ENCODE data around the gene NKD2.

Gene NKD2

DNA sequence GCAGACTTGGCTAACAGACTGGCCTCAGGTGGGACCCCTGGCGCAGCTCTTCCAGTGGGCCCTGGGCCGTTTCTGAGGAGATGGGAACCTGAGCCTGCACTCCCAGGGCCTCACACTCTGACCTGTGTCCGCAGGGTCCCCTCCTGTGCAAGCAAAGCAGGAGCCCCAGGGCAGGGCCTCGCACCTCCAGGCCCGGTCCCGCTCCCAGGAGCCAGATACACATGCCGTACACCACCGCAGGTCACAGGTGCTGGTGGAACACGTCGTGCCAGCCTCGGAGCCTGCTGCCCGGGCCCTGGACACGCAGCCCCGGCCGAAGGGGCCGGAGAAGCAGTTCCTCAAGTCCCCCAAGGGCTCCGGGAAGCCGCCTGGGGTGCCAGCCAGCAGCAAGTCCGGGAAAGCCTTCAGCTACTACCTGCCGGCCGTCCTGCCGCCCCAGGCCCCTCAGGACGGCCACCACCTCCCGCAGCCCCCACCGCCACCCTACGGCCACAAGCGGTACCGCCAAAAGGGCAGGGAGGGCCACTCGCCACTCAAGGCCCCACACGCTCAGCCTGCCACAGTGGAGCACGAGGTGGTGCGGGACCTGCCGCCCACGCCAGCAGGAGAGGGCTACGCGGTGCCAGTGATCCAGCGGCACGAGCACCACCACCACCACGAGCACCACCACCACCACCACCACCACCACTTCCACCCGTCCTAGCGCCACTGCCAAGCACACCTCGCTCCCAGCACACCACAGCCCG is 29.2 kb downstream of the NKD2 start:
- FAIRE-seq (no peak), DNase-seq (ENCODE audit: extremely low spot score, insufficient read length, low read depth) (no peak)

- FAIRE-seq (no peak), DNase-seq (ENCODE audit: extremely low spot score, insufficient read length, low read depth) (no peak)
These were observed 30.0 kb downstream of the NKD2 start for GRCh38 chr5:1038417-1039209.

DNA sequence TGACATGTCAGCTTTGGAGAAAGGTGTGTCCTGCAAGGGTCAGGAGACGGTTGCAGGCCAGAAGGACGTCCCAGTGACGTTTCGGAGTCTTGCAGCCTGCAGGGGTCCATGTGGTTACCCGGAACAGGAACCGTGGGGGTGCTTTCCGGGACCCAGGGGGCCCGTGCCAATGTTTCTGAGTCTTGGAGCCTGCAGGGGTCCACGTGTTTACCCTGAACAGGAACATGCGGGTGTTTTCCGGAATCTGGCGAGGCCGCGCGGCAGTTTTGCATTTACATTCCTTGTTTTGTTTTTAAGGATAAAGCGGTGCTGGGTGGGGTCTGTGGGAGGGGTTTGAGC is 30.6 kb downstream of the NKD2 start:
- DNase-seq (ENCODE audit: extremely low spot score, insufficient read length, low read depth), result no peak
- FAIRE-seq, result no peak

DNA sequence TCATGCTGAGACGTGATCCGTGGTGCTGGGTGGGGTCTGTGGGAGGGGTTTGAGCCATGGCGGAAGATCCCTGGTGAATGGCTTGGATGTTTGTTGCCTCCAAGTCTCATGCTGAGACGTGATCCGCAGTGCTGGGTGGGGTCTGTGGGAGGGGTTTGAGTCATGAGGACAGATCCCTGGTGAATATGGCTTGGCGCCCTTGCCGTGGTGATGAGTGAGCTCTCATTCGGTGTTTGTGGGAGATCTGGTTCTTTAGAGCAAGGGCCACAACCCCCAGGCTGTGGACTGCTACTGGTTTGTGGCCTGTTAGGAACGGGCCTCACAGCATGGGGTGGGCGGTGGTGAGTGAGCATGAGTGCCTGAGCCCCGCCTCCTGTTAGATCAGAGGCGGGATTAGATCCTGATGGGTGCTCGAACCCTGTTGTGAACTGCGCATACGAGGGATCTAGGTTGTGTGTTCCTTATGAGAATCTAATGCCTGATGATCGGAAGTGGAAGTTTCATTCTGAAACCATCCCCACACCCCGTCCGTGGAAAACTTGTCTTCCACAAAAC is 31.2 kb downstream of the NKD2 start:
- DNase-seq (ENCODE audit: extremely low spot score, insufficient read length, low read depth) (no peak), FAIRE-seq (no peak)

GRCh38 chr5:1040571-1040970 is 32.0 kb downstream of the NKD2 start:
- FAIRE-seq (no peak), DNase-seq (ENCODE audit: extremely low spot score, insufficient read length, low read depth) (no peak)

DNA sequence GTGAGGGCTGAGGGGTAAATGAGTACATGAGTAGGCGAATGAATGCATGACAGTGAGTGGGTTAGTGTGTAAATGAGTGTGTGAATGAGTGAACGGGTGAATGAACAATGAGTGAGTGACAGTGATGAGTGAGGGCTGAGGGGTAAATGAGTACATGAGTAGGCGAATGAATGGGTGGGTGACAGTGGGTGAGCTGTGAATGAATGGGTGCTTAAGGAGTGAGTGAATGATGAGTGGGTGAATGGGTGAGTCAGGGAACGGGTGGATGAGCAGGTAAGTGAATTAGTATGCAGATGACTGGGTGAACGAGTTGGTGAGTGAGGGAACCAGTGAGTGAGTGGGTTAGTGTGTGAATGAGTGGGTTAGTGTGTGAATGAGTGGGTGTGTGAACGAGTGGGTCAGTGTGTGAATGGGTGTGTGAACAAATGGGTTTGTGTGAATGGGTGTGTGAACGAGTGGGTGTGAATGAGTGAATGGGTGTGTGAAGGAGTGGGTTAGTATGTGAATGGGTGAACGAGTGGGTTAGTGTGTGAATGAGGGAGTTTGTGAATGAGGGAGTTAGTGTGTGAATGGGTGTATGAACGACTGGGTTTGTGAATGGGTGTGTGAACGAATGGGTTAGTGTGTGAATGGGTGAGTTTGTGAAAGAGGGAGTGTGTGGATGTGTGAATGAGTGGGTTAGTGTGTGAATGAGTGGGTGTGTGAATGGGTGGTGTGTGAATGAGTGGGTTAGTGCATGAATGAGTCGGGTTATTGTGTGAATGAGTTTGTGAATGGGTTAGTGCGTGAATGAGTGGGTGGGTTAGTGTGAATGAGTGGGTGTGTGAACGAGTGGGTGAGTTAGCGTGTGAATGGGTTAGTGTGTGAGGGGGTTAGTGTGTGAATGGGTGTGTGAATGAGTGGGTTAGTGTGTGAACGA is 32.9 kb downstream of the NKD2 start:
- DNase-seq (ENCODE audit: extremely low spot score, insufficient read length, low read depth) (no peak), FAIRE-seq (no peak)

DNA sequence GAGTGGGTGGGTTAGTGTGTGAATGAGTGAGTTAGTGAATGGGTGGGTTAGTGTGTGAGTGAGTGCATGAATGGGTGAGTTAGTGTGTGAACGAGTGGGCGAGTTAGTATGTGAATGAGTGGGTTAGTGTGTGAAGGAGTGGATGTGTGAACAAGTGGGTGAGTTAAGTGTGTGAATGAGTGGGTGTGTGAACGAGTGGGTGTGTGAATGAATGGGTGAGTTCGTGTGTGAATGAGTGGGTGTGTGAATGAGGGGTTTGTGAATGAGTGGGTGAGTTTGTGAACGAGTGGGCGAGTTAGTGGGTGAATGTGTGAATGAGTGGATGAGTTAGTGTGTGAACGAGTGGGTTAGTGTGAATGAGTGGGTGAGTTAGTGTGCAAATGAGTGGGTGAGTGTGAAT is 34.0 kb downstream of the NKD2 start:
- FAIRE-seq, result no peak
- no peak for DNase-seq (ENCODE audit: extremely low spot score, insufficient read length, low read depth)

DNA sequence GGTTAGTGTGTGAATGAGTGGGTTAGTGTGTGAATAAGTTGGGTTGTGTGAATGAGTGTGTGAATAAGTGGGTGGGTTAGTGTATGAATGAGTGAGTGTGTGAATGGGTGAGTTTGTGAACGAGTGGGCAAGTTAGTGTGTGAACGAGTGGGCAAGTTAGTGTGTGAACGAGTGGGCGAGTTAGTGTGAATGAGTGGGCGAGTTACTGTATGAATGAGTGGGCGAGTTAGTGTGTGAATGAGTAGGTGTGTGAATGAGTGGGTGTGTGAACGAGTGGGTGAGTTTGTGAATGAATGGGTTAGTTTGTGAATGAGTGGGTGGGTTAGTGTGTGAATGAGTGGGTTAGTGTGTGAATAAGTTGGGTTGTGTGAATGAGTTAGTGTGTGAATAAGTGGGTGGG is 34.7 kb downstream of the NKD2 start:
- no peak for DNase-seq (ENCODE audit: extremely low spot score, insufficient read length, low read depth)
- FAIRE-seq, result no peak

- no peak for DNase-seq (ENCODE audit: extremely low spot score, insufficient read length, low read depth)
- FAIRE-seq, result no peak
These were observed 35.5 kb downstream of the NKD2 start for GRCh38 chr5:1044117-1044516.

DNA sequence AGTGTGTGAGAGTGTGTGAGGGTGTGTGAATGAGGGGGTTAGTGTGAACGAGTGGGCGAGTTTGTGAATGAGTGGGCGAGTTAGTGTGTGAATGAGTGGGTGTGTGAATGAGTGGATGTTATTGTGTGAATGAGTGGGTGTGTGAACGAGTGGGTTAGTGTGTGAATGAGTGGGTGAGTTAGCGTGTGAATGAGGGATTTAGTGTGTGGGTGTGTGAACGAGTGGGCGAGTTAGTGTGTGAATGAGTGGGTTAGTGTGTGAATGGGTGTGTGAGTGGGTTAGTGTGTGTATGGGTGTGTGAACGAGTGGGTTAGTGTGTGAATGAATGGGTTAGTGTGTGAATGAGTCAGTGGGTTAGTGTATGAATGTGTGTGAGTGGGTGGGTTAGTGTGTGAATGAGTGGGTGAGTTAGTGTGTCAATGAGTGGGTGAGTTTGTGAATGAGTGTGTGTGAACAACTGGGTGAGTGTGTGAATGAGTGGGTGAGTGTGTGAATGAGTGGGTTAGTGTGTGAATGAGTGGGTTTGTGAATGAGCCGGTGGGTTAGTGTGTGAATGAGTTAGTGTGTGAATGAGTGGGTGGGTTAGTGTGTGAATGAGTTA is 37.5 kb downstream of the NKD2 start:
- no peak for FAIRE-seq
- no peak for DNase-seq (ENCODE audit: extremely low spot score, insufficient read length, low read depth)

DNA sequence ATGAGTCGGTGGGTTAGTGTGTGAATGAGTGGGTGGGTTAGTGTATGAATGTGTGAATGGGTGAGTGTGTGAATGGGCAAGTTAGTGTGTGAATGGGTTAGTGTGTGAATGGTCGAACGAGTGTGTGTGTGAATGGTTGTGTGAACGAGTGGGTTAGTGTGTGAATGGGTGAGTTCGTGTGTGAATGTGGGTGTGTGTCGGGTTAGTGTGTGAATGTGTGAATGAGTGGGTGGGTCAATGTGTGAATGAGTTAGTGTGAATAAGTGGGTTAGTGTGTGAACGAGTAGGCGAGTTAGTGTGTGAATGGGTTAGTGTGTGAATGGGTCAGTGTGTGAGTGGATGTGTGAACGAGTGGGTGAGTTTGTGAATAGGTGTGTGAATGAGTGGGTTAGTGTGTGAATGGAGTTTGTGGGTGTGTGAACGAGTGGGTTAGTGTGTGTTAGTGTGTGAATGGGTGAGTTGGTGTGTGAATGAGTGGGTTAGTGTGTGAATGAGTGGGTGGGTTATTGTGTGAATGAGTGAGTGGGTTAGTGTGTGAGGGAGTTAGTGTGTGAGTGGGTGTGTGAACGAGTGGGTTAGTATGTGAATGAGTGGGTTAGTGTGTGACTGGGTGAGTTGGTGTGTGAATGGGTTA is 38.8 kb downstream of the NKD2 start:
- DNase-seq (ENCODE audit: extremely low spot score, insufficient read length, low read depth) (no peak), FAIRE-seq (no peak)

DNA sequence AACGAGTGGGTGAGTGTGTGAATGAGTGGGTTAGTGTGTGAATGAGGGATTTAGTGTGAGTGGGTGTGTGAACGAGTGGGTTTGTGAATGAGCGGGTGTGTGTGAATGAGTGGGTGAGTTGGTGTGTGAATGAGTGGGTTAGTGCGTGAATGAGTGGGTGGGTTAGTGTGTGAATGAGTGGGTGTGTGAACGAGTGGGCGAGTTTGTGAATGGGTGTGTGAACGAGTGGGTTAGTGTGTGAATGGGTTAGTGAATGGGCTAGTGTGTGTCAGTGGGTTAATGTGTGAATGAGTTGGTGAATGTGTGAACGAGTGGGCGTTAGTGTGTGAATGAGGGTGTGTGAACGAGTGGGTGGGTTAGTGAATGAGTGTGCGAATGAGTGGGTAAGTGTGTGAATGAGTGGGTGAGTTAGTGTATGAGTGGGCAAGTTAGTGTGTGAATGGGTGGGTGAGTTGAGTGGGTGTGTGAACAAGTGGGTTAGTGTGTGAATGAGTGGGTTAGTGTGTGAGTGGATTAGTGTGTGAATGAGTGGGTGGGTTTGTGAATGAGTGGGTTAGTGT is 39.6 kb downstream of the NKD2 start:
- no peak for DNase-seq (ENCODE audit: extremely low spot score, insufficient read length, low read depth)
- no peak for FAIRE-seq

- FAIRE-seq, result no peak
- DNase-seq (ENCODE audit: extremely low spot score, insufficient read length, low read depth), result no peak
These were observed 40.5 kb downstream of the NKD2 start for GRCh38 chr5:1048861-1049838.

- FAIRE-seq (no peak), DNase-seq (ENCODE audit: extremely low spot score, insufficient read length, low read depth) (no peak)
These were observed 42.1 kb downstream of the NKD2 start for GRCh38 chr5:1050423-1051365.

GRCh38 chr5:1051366-1051720 is 42.7 kb downstream of the NKD2 start:
- FAIRE-seq (no peak), DNase-seq (ENCODE audit: extremely low spot score, insufficient read length, low read depth) (no peak)

GRCh38 chr5:1052076-1052475 is 43.5 kb downstream of the NKD2 start:
- no peak for FAIRE-seq
- DNase-seq (ENCODE audit: extremely low spot score, insufficient read length, low read depth), result no peak
